Osteocyte (in vitro differentiated cells): ENCODE data around the gene CD93. TPM values are rescaled to one million over a fixed set of nuclear protein-coding genes. Genes with fewer than 3 reads are reported as not detected.

Experiments
- DNase-seq: peaks from one replicate; pipeline ENCODE4 v3.0.0; 2021; ENCODE audit warnings: mixed read lengths; ENCODE audit not compliant: unreplicated experiment; ENCODE audit errors: extremely low spot score
- H3K27ac Mint-ChIP-seq: one replicate; pipeline ENCODE4 v1.8.0; 2021; ENCODE audit warnings: mild to moderate bottlenecking, mixed read lengths; ENCODE audit not compliant: unreplicated experiment
- H3K27me3 Mint-ChIP-seq: one replicate; pipeline ENCODE4 v1.8.0; 2021; ENCODE audit warnings: mixed read lengths; ENCODE audit not compliant: unreplicated experiment
- H3K36me3 Mint-ChIP-seq: one replicate; pipeline ENCODE4 v1.8.0; 2021; ENCODE audit warnings: mixed read lengths; ENCODE audit not compliant: unreplicated experiment
- H3K4me1 Mint-ChIP-seq: one replicate; pipeline ENCODE4 v1.8.0; 2021; ENCODE audit warnings: mixed read lengths; ENCODE audit not compliant: unreplicated experiment
- H3K4me3 Mint-ChIP-seq: one replicate; pipeline ENCODE4 v1.8.0; 2021; ENCODE audit warnings: mild to moderate bottlenecking, moderate library complexity, mixed read lengths; ENCODE audit not compliant: unreplicated experiment
- H3K9me3 Mint-ChIP-seq: one replicate; pipeline ENCODE4 v1.8.0; 2021; ENCODE audit warnings: mixed read lengths; ENCODE audit not compliant: unreplicated experiment
- total RNA-seq: library from RNA; stranded (reverse); gene quantifications from 2 replicates; pipeline ENCODE4 v1.2.1, GENCODE V29; 2021
- TF ChIP-seq, protein P1 (sequence below): fragments of 200-600 bp; sonication (generic); IDR thresholded peaks from 2 replicates; pipeline ENCODE4 v1.5.0; 2021; ENCODE audit warnings: antibody characterized with exemption, mild to moderate bottlenecking, moderate library complexity

The CD93 gene
- total RNA-seq, 1 donor from 2014 or later, result 0.21 TPM

DNA sequence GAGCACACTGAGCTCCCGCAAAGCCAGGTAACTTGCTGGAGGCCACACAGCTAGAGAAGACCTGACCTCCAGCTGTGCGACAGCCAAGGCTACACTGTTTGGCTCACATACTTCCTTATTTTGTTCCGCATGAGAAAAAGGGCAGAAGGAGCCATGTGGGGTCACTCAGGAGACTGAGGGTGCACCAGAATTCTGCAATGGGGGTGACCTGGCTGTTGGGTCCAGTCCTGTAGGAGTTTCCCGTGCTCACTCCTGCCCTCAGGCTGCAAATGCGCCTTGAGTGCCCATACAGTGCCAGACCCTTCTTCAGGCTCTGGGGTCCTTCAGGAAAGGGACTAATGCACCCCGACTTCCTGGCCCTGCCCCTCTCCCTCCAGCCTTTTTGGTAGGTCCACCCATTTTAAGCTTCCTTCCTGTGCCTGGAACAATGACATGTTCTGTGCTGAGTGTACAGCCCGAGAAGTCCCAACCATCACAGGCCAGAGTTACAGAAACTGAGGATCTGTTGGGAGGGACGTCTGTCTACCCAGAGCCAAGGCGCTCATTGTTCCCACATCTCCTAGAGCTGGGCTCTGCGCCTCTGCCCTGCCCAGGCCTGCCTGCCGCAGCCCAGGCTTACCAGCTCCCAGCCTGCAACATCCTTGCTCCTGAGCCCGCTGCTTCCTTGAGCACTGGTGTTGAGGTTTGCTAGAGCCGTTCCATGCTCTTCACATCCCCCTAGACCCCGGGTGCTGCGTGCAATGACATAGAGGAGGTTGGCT, 33.5 kb upstream of the CD93 start:
- no peak for DNase-seq
- TF ChIP-seq, protein P1, sequence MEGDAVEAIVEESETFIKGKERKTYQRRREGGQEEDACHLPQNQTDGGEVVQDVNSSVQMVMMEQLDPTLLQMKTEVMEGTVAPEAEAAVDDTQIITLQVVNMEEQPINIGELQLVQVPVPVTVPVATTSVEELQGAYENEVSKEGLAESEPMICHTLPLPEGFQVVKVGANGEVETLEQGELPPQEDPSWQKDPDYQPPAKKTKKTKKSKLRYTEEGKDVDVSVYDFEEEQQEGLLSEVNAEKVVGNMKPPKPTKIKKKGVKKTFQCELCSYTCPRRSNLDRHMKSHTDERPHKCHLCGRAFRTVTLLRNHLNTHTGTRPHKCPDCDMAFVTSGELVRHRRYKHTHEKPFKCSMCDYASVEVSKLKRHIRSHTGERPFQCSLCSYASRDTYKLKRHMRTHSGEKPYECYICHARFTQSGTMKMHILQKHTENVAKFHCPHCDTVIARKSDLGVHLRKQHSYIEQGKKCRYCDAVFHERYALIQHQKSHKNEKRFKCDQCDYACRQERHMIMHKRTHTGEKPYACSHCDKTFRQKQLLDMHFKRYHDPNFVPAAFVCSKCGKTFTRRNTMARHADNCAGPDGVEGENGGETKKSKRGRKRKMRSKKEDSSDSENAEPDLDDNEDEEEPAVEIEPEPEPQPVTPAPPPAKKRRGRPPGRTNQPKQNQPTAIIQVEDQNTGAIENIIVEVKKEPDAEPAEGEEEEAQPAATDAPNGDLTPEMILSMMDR, result no peak
- Mint-ChIP-seq H3K9me3 (no peaks in the 10 kb centered on the region), H3K36me3 (no peaks in the 10 kb centered on the region), H3K4me3 (no peak overlapping the region), H3K27me3 (no peaks in the 10 kb centered on the region), H3K27ac (no peak overlapping the region), H3K4me1 (peaks cover 28% of the 10 kb centered on the region)

DNA sequence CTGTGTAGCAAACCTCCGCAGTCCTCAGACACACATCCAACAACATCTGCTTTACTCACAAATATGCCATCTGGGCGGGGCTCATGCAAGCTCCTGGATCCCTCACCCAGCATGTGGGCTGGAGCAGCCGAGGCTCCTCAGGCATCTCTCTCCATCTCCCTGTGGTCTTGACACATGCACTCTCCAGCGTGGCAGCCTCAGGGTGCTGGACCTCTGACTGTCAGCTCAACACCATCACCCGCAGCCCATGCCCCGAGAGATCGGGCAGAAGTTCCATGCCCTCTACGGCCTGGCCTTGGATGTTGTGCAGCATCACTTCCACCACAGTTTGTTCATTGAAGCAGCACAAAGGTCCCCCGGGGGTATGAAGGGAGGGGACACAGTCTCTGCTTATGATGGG, 32.6 kb upstream of the CD93 start:
- Mint-ChIP-seq H3K27me3 (no peaks in the 10 kb centered on the region), H3K27ac (no peak overlapping the region), H3K9me3 (no peaks in the 10 kb centered on the region), H3K4me3 (no peak overlapping the region), H3K4me1 (peaks cover 28% of the 10 kb centered on the region), H3K36me3 (no peaks in the 10 kb centered on the region)
- TF ChIP-seq, protein P1, result no peak
- no peak for DNase-seq

DNA sequence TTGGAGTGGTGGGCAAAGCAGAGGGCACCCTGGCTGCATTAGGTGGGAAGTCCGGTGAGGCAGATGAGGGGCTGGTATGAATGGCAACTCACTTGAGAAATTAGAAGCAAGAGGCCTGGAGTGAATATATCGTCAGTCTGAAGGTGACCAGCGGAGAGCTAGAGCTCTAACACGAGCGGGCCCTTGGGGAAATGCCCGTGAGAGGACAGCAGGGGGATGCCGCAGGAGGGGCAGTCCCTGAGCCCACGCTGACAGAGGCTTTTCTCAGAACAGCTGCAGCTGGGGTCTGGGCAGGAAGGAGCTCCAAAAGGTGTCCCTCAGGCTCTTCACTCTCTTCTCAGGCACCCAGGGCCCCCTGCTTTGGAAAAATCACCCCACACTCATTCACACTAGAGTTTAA, 32.0 kb upstream of the CD93 start:
- Mint-ChIP-seq H3K36me3 (no peaks in the 10 kb centered on the region), H3K27me3 (no peaks in the 10 kb centered on the region)

DNA sequence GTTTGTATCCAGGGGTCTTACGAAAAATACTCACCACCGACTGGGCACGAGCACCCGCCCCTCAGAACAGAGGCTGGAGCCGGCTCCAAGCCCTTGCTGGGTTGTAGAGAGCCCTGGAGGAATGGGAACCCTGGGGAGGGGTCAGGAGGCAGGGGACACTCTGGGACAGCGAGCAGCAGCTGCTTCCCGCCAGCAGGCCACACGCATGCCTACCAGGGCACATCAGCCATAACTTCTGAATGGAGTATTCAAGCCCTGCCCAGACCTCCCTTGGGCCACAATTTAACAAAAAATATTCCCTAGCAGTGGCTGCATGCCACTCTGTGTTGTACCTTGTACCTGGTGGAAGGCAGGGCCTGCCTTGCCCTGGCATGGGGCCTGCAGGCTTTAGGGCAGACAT, 31.6 kb upstream of the CD93 start:
- Mint-ChIP-seq H3K4me1 (peaks cover 28% of the 10 kb centered on the region), H3K4me3 (no peak overlapping the region), H3K27me3 (no peaks in the 10 kb centered on the region), H3K27ac (no peak overlapping the region), H3K9me3 (no peaks in the 10 kb centered on the region), H3K36me3 (no peaks in the 10 kb centered on the region)
- DNase-seq, result no peak
- TF ChIP-seq, protein P1, result no peak

More for the DNA sequence above, 32.0 kb upstream of the CD93 start:
- Mint-ChIP-seq H3K4me1 (peaks cover 28% of the 10 kb centered on the region), H3K4me3 (no peak overlapping the region), H3K9me3 (no peaks in the 10 kb centered on the region), H3K27ac (no peak overlapping the region)
- TF ChIP-seq, protein P1, result no peak
- DNase-seq, result no peak

DNA sequence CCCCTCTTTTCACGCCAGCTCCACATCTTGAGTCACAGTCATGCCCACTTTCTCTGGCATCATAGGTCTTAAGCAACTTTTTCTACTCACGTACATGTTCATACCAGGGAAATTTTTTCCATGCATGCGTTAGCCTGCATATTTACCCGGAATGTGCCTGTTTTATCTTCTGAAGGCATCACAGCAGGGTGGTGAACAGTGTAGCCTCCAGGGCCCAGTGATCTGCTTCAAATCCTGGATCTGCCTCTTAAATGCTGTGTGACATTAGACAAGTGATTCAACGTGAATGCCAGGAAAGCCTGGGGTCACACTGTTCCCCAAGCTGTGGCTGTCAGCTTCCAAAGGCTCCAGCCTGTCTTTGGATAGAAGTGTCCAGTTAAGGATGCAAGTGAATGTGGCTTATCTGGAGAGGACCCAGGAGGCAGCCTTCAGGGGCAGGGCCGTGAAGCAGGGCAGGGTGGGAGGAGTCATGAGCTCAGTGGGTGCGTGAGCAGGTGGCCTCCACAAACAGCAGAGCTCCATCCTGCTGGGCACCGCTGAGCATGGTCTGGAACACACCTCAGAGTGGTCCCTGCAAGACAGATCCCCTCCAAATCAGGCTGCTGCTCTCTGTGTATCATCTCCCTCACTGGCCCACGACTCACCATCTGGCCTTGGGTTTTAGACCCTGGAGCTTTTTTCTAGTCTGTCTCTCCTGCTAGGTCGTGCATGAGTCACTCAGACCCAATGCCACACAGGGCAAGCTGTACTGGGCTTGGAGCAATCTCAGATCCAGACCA, 30.4 kb upstream of the CD93 start:
- Mint-ChIP-seq H3K4me3 (no peak overlapping the region), H3K36me3 (no peaks in the 10 kb centered on the region), H3K9me3 (no peaks in the 10 kb centered on the region), H3K4me1 (peaks cover 28% of the 10 kb centered on the region), H3K27ac (peak overlapping the region; percentile 70), H3K27me3 (no peaks in the 10 kb centered on the region)
- TF ChIP-seq, protein P1, result no peak
- no peak for DNase-seq
